AG09319 (cell line): Measurements from ENCODE around the gene LEMD3.

Experiments used
- DNase-seq: peaks from one replicate; pipeline ENCODE4 v3.0.0-alpha.2; 2010; ENCODE audit warnings: low read depth; ENCODE audit errors: extremely low read depth
- CTCF ChIP-seq: IDR thresholded peaks from 2 replicates; pipeline ENCODE4 v1.5.1; 2011; ENCODE audit warnings: low read depth, mild to moderate bottlenecking, inconsistent platforms, low read length, moderate library complexity

Gene LEMD3

GRCh38 chr12:65205886-65206285 is 36.5 kb downstream of the LEMD3 start:
- DNase-seq = no peak

GRCh38 chr12:65208125-65208524 is 38.7 kb downstream of the LEMD3 start:
- no peak for TF ChIP-seq CTCF
- no peak for DNase-seq

More at GRCh38 chr12:65205886-65206285, 36.5 kb downstream of the LEMD3 start:
- TF ChIP-seq CTCF = no peak

- no peak for TF ChIP-seq CTCF
- DNase-seq = no peak
Observed at GRCh38 chr12:65208964-65209654, 39.7 kb downstream of the LEMD3 start.

GRCh38 chr12:65209655-65210043 is 40.3 kb downstream of the LEMD3 start:
- DNase-seq = no peak
- no peak for TF ChIP-seq CTCF

GRCh38 chr12:65217086-65217485 is 47.7 kb downstream of the LEMD3 start:
- TF ChIP-seq CTCF = no peak
- no peak for DNase-seq

GRCh38 chr12:65220761-65221160 is 51.4 kb downstream of the LEMD3 start:
- TF ChIP-seq CTCF = no peak
- no peak for DNase-seq

GRCh38 chr12:65229441-65229840 is 60.1 kb downstream of the LEMD3 start:
- no peak for TF ChIP-seq CTCF
- DNase-seq = peak; percentile 11
